ENCODE data around the gene NPC1. TPM values are rescaled to one million over a fixed set of nuclear protein-coding genes. Genes with fewer than 3 reads are reported as not detected.

The NPC1 gene
- total RNA-seq, 1 experiment from 2014 or later: 39.6 TPM

DNA sequence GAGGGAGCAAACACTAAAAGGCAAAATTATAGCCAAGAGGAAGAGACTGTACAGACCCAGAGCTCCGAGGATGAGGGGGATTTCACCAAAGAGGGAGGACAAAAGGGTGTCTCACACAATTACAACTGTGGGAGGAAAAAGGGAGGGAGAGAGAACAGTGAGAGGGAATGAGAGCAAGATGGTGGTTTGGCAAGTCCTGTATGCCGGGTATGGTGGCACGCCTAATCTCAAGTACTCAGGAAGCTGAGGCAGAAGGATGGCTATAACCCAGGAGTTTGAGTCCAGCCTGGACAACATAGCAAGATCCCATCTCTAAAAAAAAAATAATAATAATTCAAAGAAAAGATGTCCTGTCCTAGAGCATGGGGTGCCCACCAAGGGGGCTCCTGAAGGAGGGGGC lies 34.3 kb downstream of the NPC1 start:
- TF ChIP-seq CTCF (conservative IDR thresholded peaks at IDR 0.05) (no peak), EZH2 (IDR thresholded peaks at IDR 0.05; ENCODE audit: low read depth) (no peak)
- no peak for DNase-seq
- Histone ChIP-seq H3K4me1 (replicated peaks; ENCODE audit: insufficient read depth) (peaks cover 41% of the 10 kb centered on the region), H3K4me3 (no peak overlapping the region), H3K9me3 (ENCODE audit: insufficient read depth, low read depth) (no peaks in the 10 kb centered on the region), H3K79me2 (ENCODE audit: low read depth) (no peaks in the 10 kb centered on the region), H3K9me2 (ENCODE audit: insufficient read depth) (no peaks in the 10 kb centered on the region), H3K27me3 (ENCODE audit: insufficient read depth, low read depth) (no peaks in the 10 kb centered on the region), H3K36me3 (ENCODE audit: low read depth) (peaks cover 1% of the 10 kb centered on the region; the same call in 1 of the 2 replicates), H3K27ac (peak overlapping the region; percentile 64), H3K4me2 (peak overlapping the region; percentile 43; the same call in 1 of the 2 replicates), H4K20me1 (ENCODE audit: insufficient read depth) (no peaks in the 10 kb centered on the region), H2AFZ (no peak overlapping the region), H3F3A (ENCODE audit: insufficient read depth, low read depth) (peaks cover 34% of the 10 kb centered on the region)
- BruUV-seq (replicated peaks): no TSS peak
- ChIA-PET POLR2A (ENCODE audit: unreplicated experiment) (no interaction called here), CTCF (no interaction called here)
- intact Hi-C loops (cut with micrococcal nuclease; ENCODE audit: unreplicated experiment): no loop called here

DNA sequence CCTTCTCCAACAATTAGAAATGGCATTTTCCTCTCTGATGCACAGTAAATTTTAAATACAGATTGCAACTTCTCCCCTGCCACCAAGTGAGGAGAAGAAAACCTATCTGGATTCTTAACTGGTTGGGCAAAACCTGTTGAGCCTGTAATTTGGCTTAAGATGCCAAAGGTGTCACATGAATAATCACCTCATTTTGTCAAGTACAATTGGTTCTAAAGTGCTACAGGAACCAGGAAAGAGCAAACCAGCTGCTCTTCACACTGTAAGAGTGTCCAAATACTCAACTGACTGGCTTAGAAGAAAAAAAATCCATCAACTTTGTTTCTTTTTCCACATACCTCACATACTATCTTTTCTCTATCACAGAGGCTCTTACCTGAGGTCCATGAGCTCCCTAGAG lies 35.4 kb downstream of the NPC1 start:
- intact Hi-C loops (cut with micrococcal nuclease; ENCODE audit: unreplicated experiment): no loop called here
- no peak overlapping the region; the same call in 1 of the 2 replicates for H3K4me3 ChIP-seq
- peaks cover 50% of the 10 kb centered on the region for H3K4me1 ChIP-seq (replicated peaks; ENCODE audit: insufficient read depth)
- peak; percentile 23 to 93 for DNase-seq
- ChIA-PET POLR2A (ENCODE audit: unreplicated experiment) (interaction anchor here (0.6 kb wide), 1 partner anchor 34 kb away, joined by 5 read pairs; no protein-coding TSS in a partner anchor), CTCF (no interaction called here)
- H3K27me3 ChIP-seq (ENCODE audit: insufficient read depth, low read depth): no peaks in the 10 kb centered on the region
- peak overlapping the region; percentile 64 for H3K27ac ChIP-seq
- no peaks in the 10 kb centered on the region for H3K9me3 ChIP-seq (ENCODE audit: insufficient read depth, low read depth)
- no peak overlapping the region for H2AFZ ChIP-seq
- peaks cover 9% of the 10 kb centered on the region; the same call in 1 of the 2 replicates for H3K36me3 ChIP-seq (ENCODE audit: low read depth)
- H3K9me2 ChIP-seq (ENCODE audit: insufficient read depth): no peaks in the 10 kb centered on the region
- TF ChIP-seq CTCF (conservative IDR thresholded peaks at IDR 0.05) (no peak), EZH2 (IDR thresholded peaks at IDR 0.05; ENCODE audit: low read depth) (no peak)
- no TSS peak for BruUV-seq (replicated peaks)
- no peaks in the 10 kb centered on the region for H4K20me1 ChIP-seq (ENCODE audit: insufficient read depth)
- H3F3A ChIP-seq (ENCODE audit: insufficient read depth, low read depth): peaks cover 40% of the 10 kb centered on the region
- H3K4me2 ChIP-seq: peak overlapping the region; percentile 53
- H3K79me2 ChIP-seq (ENCODE audit: low read depth): no peaks in the 10 kb centered on the region

- intact Hi-C loops (cut with micrococcal nuclease; ENCODE audit: unreplicated experiment): no loop called here
- H3K4me2 ChIP-seq: no peak overlapping the region
- H3K4me3 ChIP-seq: no peak overlapping the region
- ChIA-PET POLR2A (ENCODE audit: unreplicated experiment) (no interaction called here), CTCF (no interaction called here)
- peaks cover 40% of the 10 kb centered on the region for H3F3A ChIP-seq (ENCODE audit: insufficient read depth, low read depth)
- H3K79me2 ChIP-seq (ENCODE audit: low read depth): no peaks in the 10 kb centered on the region
- H3K9me2 ChIP-seq (ENCODE audit: insufficient read depth): no peaks in the 10 kb centered on the region
- DNase-seq: no peak
- no peak overlapping the region for H2AFZ ChIP-seq
- H3K9me3 ChIP-seq (ENCODE audit: insufficient read depth, low read depth): no peaks in the 10 kb centered on the region
- H3K36me3 ChIP-seq (ENCODE audit: low read depth): peaks cover 9% of the 10 kb centered on the region; the same call in 1 of the 2 replicates
- peaks cover 50% of the 10 kb centered on the region for H3K4me1 ChIP-seq (replicated peaks; ENCODE audit: insufficient read depth)
- TF ChIP-seq EZH2 (IDR thresholded peaks at IDR 0.05; ENCODE audit: low read depth) (no peak), CTCF (conservative IDR thresholded peaks at IDR 0.05) (no peak)
- no peaks in the 10 kb centered on the region for H3K27me3 ChIP-seq (ENCODE audit: insufficient read depth, low read depth)
- no TSS peak for BruUV-seq (replicated peaks)
- H4K20me1 ChIP-seq (ENCODE audit: insufficient read depth): no peaks in the 10 kb centered on the region
- H3K27ac ChIP-seq: peak overlapping the region; percentile 71
Measured at GRCh38 chr18:23548719-23549118, 37.6 kb downstream of the NPC1 start.

Measured in PC-9 (cell line).